Renal pelvis (tissue), 4 donors: Measurements from ENCODE around the gene AP2A2. TPM values are rescaled to one million over a fixed set of nuclear protein-coding genes. Genes with fewer than 3 reads are reported as not detected.
"Not testable (repeated sequence)": the region's sequence is repeated elsewhere in the genome, so short reads cannot be mapped to it uniquely, and the experiment has no call there.

Source experiments
- DNase-seq: peaks from one replicate; pipeline ENCODE4 v3.0.0-alpha.2; 2013
- polyA plus RNA-seq, 3 donors: library from polyadenylated mRNA; unstranded; fragments of 120-200 nt; gene quantifications; one replicate each; pipeline ENCODE4 v1.2.1, GENCODE V29; 2013; ENCODE audit not compliant: insufficient read length in 3 of 3

Gene AP2A2
- polyA plus RNA-seq, 3 donors = 99.5 to 126 (median 117) TPM

- DNase-seq = no peak
Observed at GRCh38 chr11:951507-951906, 25.8 kb downstream of the AP2A2 start.

- DNase-seq = peak; percentile 87
Observed at GRCh38 chr11:952406-953385, 27.0 kb downstream of the AP2A2 start.

DNA sequence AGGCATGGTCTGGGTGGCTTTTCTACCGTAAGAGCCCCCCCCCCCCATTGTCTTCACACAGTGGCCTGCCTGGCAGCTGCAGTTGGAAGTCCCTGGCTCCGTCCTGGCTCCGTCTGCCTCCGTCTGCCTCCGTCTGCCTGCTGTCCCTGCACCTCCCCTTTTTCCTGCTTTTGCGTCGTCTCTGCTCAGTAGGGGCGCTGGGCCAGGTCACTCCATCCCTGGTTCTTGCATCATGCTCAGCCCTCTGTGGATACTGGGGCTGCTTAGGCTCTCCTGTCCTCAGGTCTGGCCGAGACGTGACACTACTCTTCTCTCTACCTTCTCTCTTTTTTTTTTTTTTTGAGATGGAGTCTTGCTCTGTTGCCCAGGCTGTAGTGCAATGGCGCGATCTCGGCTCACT is 27.8 kb downstream of the AP2A2 start:
- DNase-seq = no peak

- DNase-seq = no peak
Observed at GRCh38 chr11:954392-955153, 28.9 kb downstream of the AP2A2 start.

- DNase-seq = no peak
Observed at GRCh38 chr11:955154-956063, 29.7 kb downstream of the AP2A2 start.

- DNase-seq = no peak
Observed at GRCh38 chr11:957212-957920, 31.7 kb downstream of the AP2A2 start.

GRCh38 chr11:958101-958500 is 32.4 kb downstream of the AP2A2 start:
- DNase-seq = no peak

- no peak for DNase-seq
Observed at GRCh38 chr11:959027-959426, 33.4 kb downstream of the AP2A2 start.

- no peak for DNase-seq
Observed at GRCh38 chr11:959608-960007, 33.9 kb downstream of the AP2A2 start.

- not testable (repeated sequence) for DNase-seq
Observed at GRCh38 chr11:961310-961920, 35.7 kb downstream of the AP2A2 start.

DNA sequence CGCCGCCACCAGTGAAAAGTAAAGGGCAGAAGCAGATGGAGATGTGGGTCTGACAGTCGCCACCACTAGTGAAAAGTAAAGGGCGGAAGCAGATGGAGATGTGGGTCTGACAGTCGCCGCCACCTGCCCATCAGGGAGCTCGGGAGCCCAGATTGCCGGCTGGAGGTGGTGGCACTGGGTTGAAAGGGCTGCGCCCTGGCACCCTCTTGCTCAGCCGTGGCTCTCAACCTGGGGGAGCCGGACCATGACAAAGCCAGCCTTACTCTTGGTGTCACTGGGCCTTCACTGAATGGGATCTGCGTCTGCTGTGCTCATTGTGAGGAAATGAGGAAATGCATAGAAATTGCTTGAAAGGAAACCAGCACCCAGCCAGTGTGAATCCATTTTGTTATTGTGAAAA is 36.3 kb downstream of the AP2A2 start:
- DNase-seq = no peak

DNA sequence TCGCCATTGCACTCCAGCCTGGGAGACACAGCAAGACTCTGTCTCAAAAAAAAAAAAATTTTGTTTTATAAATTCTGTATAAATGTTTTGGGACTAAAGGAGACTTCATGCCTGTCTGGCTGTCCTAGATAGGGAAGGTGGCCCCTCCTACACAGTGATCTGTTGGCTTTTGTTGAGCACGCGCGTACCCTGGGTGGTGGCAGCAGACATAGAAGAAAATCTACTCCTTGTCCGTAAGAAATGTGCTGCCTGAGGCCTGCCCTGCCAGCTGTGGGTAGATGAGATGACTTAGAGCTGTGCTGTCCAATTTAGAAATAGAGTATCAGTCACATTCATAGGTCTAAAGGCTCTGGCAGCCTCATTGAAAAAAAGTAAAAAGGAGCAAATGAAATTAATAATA is 37.0 kb downstream of the AP2A2 start:
- no peak for DNase-seq

DNA sequence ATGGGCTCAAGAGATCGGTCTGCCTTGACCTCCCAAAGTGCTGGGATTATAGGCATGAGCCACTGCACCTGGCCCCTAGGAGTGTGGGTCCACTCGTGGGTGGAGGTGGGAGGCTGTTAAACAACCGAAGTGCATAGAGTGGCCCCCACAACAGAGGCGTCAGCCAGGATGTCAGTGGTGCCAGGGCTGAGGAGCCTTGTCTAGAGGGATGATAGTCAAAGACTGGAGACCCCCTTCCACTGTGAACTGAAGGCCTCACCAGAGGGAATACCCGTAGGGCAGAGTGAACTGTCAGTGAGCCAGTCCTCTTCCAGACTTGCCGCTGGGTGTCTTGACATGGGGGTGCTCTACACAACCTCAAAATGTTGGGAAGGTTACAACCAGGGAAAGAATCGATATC is 38.2 kb downstream of the AP2A2 start:
- DNase-seq = no peak

DNA sequence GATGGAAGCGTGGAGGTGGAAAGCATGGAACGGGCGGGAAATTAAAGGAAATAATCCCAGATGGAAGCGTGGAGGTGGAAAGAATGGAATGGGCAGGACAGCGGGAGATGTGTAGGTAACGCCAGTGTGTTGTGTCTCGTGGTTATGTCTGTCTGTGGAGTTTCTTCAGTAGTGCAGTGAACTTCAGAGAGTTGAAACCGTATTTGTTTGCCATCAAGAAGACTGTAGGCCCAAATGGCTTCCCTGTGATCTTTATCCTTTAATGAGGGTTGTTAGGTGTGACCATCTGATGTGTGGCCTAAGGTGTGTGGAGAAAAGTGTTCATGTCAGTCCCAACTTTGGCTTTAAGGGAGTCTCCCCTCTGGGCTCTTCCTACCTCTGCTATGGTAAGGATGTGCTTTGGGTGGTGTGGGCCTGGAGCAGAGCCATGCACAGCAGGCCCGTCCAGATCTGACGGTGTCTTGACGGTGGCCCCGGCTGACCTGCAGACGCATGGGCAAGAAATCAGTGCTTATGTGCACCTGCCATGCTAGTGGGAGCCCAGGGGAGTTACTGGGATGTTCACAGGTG is 39.6 kb downstream of the AP2A2 start:
- DNase-seq = no peak

DNA sequence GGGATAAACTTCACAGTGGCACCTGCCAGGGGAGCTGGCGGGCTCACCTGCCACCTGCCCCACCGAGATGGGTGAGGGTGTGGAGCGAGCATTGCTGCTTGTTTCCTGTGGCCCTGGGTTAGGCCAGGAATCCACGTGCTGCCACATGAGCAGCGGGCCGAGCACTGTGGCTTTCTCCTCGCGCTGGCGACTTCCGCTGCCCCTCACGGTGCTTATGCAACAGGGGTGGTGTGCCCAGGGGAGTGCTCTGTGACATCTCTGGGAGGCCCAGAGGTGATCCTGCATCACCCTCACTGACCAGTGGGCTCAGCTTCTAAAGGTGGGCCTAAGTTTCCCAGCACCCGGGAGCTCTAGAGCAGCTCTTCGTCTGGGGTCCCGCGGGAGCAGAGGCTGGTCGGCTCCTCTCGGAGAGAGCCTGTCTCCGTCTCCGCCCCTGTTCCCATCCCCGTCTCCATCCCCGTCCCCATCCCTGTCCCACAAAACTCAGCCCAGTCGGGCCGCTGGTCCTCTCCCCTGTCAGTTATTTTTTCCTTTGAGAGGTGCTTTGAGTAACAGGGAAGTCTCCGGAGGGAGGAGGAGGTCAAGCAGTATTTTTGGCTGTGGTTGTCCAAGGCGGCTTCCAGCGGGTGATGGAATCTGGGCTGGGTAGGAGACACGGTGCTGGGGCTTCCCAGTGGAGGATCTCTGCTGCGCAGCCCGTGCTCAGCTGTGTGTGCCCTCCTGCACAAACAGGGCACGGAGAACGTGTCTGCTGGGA is 42.5 kb downstream of the AP2A2 start:
- no peak for DNase-seq

GRCh38 chr11:968822-969221 is 43.2 kb downstream of the AP2A2 start:
- no peak for DNase-seq

- no peak for DNase-seq
Observed at GRCh38 chr11:969651-970205, 44.1 kb downstream of the AP2A2 start.

DNA sequence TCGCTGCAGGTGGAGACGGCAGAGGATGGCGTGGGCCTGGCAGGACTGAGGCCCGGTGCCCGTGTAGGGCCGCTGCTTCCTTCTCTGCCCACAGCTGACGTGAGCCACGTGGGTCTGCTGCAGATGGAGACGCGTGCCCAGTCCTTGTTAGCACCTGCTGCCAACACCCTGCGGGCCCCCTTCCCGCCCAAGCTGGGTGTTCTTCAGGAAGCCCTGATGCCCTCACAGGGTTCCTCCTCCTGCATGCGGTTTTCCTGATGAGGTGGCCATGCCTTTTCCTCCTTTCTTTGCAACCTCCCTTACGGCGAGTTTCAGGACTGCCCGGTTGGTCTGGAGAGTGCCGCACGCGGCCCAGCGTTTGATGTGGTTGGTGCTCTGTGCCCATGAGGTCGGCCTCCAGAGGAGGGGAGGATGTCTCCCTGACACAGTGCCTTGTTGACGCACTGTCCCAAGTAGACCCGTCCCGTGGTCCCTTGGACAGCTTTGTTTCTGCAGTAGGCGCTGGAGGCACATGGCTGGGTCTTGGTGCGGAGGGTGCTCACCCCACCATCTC is 44.7 kb downstream of the AP2A2 start:
- DNase-seq = no peak

GRCh38 chr11:971092-971690 is 45.5 kb downstream of the AP2A2 start:
- no peak for DNase-seq
